ENCODE measurements around the gene KBTBD8.

KBTBD8 gene

DNA sequence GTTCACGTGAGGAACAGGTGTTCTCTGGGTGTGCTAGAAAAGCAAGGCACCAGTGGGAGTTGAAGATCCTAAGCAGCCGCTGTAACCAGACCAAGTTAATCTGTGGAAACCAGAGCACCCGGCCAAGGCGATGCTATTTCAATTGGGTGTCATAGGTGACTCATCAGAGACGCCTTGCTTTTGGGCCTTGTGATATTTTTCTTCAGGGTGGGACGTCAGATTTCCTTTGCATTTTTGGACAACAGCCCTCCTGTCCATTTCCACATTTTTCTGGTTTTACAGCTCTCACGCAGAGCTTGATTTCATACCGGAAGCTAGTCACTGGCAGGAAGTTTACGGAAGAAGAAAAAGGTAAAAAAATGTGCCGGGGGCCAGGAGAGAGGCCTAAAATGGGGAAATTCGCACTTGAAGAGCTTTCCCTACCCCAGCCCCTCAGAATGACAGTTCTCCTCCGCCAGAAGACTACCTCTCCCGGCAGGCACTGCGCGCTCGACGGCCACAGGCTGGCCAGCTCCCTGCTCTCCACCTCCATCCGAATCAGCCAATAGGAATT is 471 bp upstream of the KBTBD8 start:
- TF ChIP-seq CTCF (conservative IDR thresholded peaks at IDR 0.05) = no peak

DNA sequence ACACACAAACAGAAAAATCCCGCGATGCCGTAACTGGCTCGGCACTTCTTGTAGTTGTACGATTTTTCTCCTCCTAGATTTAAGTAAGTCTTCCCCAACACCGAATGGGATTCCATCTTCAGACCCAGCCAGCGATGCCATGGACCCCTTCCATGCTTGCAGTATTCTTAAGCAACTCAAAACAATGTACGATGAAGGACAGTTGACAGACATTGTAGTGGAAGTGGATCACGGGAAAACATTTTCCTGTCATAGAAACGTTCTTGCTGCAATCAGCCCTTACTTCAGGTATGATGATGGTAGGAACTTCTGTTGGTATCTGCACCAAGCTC is 763 bp downstream of the KBTBD8 start:
- no peak for TF ChIP-seq CTCF (conservative IDR thresholded peaks at IDR 0.05)
- H3K27ac ChIP-seq = peak overlapping the region; percentile 51; the same call in 1 of the 2 replicates

More for the DNA sequence above, 471 bp upstream of the KBTBD8 start:
- no peak overlapping the region for H3K27ac ChIP-seq

DNA sequence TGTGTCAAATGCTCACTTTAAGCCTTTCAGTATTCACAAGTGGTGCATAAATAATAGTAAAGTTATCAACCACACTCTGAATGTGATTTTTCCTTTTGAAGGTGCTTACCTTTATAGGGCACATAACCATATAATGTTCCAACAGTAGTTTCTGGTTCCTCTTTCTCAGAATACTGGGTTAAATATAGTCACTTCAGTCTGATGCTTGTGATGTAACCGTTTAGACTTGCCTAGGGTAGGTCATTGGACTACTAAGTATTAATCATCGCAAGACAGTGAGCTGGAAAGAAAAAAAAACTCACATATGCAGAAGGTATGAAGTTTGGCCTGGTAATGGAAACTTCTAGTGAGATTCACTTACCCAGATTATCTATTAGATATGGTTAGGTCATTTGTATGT is 1.9 kb downstream of the KBTBD8 start:
- H3K27ac ChIP-seq = no peak overlapping the region
- no peak for TF ChIP-seq CTCF (conservative IDR thresholded peaks at IDR 0.05)

DNA sequence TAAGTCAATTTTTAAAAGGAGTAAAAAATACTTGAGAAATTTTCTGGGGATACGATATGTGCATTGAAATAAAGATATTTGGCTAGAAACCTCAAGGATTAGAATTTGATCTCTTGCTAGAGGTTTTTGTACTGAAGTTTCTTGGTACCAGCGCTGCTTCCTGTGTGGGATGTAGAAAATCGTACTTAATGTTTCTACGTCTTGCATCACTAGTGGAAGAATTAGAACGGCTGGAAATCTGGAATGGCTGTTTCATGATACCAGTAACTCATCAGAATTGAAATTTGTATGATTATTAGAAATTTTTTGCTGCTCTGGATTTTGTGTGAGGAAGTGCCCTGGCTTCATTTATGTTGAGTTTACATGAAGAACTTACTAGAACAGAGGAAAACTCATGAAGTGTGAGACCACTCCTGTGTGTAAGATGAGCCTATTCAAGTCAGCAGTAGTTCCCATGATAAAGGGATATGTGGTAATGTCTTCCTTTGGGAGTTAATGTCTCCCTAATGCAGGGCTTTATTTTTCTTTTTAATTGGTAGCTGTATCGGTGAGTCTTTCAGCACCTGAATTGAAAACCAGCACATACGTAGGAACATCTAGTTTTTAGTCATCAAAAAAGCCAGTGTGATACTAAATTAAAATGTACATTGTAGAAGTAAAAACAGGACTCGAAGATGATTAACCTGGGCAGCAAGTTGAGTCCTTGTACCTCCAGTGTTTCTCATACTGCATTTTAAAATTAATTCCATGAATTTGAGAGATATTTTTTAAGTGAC is 3.2 kb downstream of the KBTBD8 start:
- no peak overlapping the region for H3K27ac ChIP-seq
- no peak for TF ChIP-seq CTCF (conservative IDR thresholded peaks at IDR 0.05)

DNA sequence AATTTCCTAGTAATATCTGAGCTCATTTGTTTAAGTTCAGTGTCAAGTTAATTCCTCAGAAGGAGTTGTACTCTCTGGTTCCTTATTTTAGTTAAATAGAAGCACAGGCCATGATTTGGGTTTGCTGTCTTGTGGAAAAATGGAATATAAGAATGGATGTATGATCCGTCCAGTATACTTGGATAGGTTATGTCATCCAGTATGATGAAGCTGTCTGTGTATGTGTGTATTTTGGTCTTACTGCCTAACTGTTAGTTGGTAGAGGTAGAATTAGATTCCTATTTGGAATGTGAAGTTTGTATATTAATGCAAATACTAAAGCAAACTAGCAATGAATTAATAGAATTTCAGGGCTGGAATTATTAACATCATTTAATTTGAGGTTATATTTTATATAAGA is 7.9 kb downstream of the KBTBD8 start:
- TF ChIP-seq CTCF (conservative IDR thresholded peaks at IDR 0.05) = no peak
- H3K27ac ChIP-seq = no peak overlapping the region

DNA sequence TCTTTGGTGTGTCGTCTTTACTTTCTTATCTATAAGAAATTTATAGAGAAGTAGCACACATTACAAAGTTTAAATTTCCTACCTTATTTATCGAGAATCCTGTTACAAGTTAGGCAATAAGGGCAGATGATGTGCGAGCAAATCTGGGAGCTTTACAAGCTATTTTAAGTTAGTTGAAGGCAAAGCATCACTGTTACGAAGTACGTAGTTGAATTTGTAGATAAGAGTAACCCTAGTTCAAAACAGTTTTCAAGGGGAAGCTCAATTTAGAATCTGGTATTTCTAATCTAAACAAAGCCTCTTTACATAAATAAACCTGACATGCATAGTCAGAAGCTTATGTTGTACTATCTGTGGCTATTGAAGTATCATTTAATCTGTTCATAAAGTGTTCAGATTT is 8.4 kb downstream of the KBTBD8 start:
- H3K27ac ChIP-seq = no peak overlapping the region
- no peak for TF ChIP-seq CTCF (conservative IDR thresholded peaks at IDR 0.05)

- H3K27ac ChIP-seq = no peak overlapping the region
- no peak for TF ChIP-seq CTCF (conservative IDR thresholded peaks at IDR 0.05)
These were observed 10.3 kb downstream of the KBTBD8 start for GRCh38 chr3:67008388-67008787.
